22Rv1 (cell line): ENCODE measurements around the gene ABL2.

ENCODE experiments used
- H3K27ac ChIP-seq: fragments of 450-650 bp; 2 replicates; pipeline ENCODE4 v1.5.1; 2017
- ZFX ChIP-seq: fragments of 450-650 bp; IDR thresholded peaks from 2 replicates; pipeline ENCODE4 v1.6.1; 2017; ENCODE audit warnings: antibody characterized with exemption, borderline replicate concordance
- TF ChIP-seq, protein P1 (sequence below): fragments of 450-650 bp; IDR thresholded peaks from 2 replicates; pipeline ENCODE4 v1.5.1; 2017; ENCODE audit warnings: mild to moderate bottlenecking

The ABL2 gene

DNA sequence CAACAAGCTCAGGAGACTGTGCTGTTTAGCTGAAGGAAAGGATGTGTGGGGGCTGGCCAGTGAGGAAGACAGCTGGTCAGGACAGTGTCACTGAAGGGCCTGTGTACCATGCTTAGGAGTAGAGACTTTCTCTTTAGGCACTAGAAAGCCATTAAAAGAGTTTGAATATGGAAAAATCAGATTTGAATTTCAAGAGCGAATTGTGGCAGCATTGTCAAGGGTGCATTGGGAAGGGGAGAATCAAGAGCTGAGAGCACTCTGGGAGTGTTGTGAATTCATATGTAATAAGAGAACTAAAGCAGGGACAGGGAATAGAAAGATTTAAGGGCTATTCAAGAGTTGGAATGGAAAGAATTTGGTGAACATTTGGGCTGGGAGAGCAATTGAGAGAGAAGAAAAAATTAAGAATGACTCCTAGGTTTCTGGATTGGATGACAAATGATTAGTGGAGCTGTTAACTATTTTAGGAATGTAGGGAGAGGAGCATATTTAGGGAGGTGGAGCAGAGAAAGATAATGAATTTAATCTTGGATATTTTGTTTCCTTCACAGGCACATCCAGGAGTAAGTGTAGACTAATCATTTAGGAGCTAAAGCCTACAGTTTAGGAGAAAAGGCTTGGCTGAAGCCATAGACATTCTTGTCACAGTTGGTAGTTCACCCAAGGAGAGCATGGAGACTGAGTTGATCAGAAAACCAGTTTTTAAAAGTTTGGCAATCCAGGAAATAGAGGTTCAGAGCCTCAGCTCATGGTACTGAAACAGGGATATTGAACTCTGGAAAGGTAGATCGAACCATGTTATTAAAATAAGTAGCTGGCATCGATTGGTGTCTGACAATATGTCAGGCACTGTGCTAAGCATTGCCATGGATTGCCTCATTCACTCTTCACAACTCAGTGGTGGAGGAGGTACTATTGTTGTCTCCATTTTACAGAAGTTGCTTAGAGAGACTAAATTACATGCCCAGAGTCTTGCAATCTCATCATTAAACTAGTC, 170.7 kb downstream of the ABL2 start:
- TF ChIP-seq, protein P1, sequence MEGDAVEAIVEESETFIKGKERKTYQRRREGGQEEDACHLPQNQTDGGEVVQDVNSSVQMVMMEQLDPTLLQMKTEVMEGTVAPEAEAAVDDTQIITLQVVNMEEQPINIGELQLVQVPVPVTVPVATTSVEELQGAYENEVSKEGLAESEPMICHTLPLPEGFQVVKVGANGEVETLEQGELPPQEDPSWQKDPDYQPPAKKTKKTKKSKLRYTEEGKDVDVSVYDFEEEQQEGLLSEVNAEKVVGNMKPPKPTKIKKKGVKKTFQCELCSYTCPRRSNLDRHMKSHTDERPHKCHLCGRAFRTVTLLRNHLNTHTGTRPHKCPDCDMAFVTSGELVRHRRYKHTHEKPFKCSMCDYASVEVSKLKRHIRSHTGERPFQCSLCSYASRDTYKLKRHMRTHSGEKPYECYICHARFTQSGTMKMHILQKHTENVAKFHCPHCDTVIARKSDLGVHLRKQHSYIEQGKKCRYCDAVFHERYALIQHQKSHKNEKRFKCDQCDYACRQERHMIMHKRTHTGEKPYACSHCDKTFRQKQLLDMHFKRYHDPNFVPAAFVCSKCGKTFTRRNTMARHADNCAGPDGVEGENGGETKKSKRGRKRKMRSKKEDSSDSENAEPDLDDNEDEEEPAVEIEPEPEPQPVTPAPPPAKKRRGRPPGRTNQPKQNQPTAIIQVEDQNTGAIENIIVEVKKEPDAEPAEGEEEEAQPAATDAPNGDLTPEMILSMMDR = no peak
- no peak for TF ChIP-seq ZFX
- H3K27ac ChIP-seq = no peak overlapping the region

DNA sequence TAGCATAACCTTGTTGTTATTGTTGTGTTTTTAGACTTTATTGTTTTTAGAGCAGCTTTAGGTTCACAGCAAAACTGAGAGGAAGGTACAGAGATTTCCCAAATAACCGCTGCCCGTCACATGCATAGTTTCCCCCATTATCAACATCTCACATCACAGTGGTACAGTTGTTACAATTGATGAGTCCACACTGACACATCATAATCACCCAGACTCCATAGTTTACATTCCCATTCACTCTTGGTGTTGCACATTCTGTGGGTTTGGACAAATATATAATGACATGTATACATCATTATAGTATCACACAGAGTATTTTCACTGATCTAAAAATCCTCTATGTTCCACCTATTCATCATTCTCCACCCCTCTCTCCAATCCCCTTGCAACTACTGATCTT, 173.5 kb downstream of the ABL2 start:
- no peak for TF ChIP-seq ZFX
- TF ChIP-seq, protein P1 = no peak
- H3K27ac ChIP-seq = no peak overlapping the region

DNA sequence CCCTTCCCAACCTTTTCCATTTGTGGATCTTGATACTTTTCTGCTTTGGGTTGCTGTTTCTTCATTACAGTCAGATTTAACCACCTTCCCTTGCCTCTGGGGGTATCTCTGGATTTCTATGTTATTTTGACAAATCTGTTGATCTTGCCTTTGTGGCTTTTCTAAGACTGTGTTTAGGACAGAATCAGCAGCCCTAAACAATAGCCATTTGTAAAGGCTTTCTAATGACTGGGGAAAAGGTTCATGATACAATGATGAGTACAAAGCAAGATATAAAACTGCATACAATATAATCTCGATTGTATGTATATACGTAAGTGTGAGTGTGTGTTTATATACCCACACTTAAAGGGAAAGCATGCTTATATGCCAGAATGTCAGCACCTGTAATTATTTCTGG, 176.0 kb downstream of the ABL2 start:
- TF ChIP-seq, protein P1 = no peak
- TF ChIP-seq ZFX = no peak
- H3K27ac ChIP-seq = no peak overlapping the region

DNA sequence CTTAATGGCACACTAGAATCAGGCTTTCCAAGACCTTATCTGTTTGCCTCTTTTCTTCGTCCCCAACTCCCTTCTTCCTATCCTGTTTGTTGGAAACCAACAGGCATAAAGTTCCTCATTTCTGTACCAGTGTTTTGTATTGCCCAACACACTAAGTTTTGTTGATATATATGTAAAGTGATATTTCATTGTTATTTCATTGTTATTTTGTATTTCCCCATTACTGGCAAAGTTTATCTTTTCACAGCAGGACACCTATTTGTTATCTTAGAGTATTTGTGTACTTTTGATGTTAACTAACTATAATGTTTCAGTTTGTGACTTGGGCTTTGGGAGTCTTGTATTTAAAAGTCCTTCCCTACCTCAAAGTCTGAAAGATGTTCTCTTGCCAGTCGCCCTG, 176.7 kb downstream of the ABL2 start:
- no peak overlapping the region for H3K27ac ChIP-seq
- TF ChIP-seq ZFX = no peak
- TF ChIP-seq, protein P1 = no peak
